H9 (cell line): ENCODE measurements around the gene FUT8. TPM values are rescaled to one million over a fixed set of nuclear protein-coding genes. Genes with fewer than 3 reads are reported as not detected.

ENCODE experiments used
- DNase-seq: peaks from one replicate; pipeline ENCODE4 v3.0.0-alpha.2; 2017
- H2AFZ ChIP-seq: one replicate; pipeline ENCODE4 v1.6.1; 2013; ENCODE audit warnings: mild to moderate bottlenecking, low read length, control low read depth, moderate library complexity
- H2AK5ac ChIP-seq: 2 replicates; pipeline ENCODE4 v1.6.1; 2013; ENCODE audit warnings: low read length, control low read depth, mixed read lengths; ENCODE audit not compliant: insufficient read length
- H2BK120ac ChIP-seq: one replicate; pipeline ENCODE4 v1.6.1; 2013; ENCODE audit warnings: low read depth, mild to moderate bottlenecking, low read length, control low read depth, inconsistent platforms; ENCODE audit not compliant: poor library complexity, severe bottlenecking
- H2BK12ac ChIP-seq: 2 replicates; pipeline ENCODE4 v1.6.1; 2013; ENCODE audit warnings: low read length, control low read depth, mixed read lengths, low read depth; ENCODE audit not compliant: insufficient read length
- H2BK15ac ChIP-seq: 2 replicates; pipeline ENCODE4 v1.6.1; 2013; ENCODE audit warnings: low read depth, low read length, control low read depth
- H2BK20ac ChIP-seq: one replicate; pipeline ENCODE4 v1.6.1; 2013; ENCODE audit warnings: low read depth, mild to moderate bottlenecking, low read length, control low read depth, inconsistent platforms; ENCODE audit not compliant: poor library complexity, severe bottlenecking
- H2BK5ac ChIP-seq: 2 replicates; pipeline ENCODE4 v1.6.1; 2013; ENCODE audit warnings: low read length, control low read depth, mixed read lengths; ENCODE audit not compliant: insufficient read length
- H3K14ac ChIP-seq: 2 replicates; pipeline ENCODE4 v1.6.1; 2013; ENCODE audit warnings: low read length, control low read depth; ENCODE audit not compliant: insufficient read depth
- H3K18ac ChIP-seq: 2 replicates; pipeline ENCODE4 v1.6.1; 2013; ENCODE audit warnings: low read depth, mild to moderate bottlenecking, mixed read lengths, low read length, control low read depth; ENCODE audit not compliant: insufficient read length
- H3K23ac ChIP-seq: 2 replicates; pipeline ENCODE4 v1.6.1; 2013; ENCODE audit warnings: low read length, control low read depth, mixed read lengths, low read depth; ENCODE audit not compliant: insufficient read length
- H3K23me2 ChIP-seq: 2 replicates; pipeline ENCODE4 v1.6.1; 2013; ENCODE audit warnings: low read depth, mild to moderate bottlenecking, mixed read lengths, low read length, control low read depth; ENCODE audit not compliant: insufficient read length, poor library complexity, severe bottlenecking
- H3K27ac ChIP-seq: 2 replicates; pipeline ENCODE4 v1.5.1; 2013; ENCODE audit warnings: low read length, control low read depth, mixed read lengths, low read depth; ENCODE audit not compliant: insufficient read length
- H3K27me3 ChIP-seq: 2 replicates; pipeline ENCODE4 v1.6.1; 2013; ENCODE audit warnings: low read length, control low read depth, inconsistent platforms; ENCODE audit not compliant: insufficient read depth
- H3K4ac ChIP-seq: 2 replicates; pipeline ENCODE4 v1.6.1; 2013; ENCODE audit warnings: low read depth, mild to moderate bottlenecking, control low read depth, inconsistent platforms, low read length, moderate library complexity
- H3K4me1 ChIP-seq: 2 replicates; pipeline ENCODE4 v1.6.1; 2013; ENCODE audit warnings: low read length, control low read depth, inconsistent platforms; ENCODE audit not compliant: insufficient read depth
- H3K4me2 ChIP-seq: 2 replicates; pipeline ENCODE4 v1.6.1; 2013; ENCODE audit warnings: low read length, control low read depth, mixed read lengths; ENCODE audit not compliant: insufficient read length, insufficient read depth
- H3K56ac ChIP-seq: 2 replicates; pipeline ENCODE4 v1.6.1; 2013; ENCODE audit warnings: low read depth, mild to moderate bottlenecking, mixed read lengths, low read length, control low read depth; ENCODE audit not compliant: insufficient read length
- H3K79me1 ChIP-seq: 2 replicates; pipeline ENCODE4 v1.6.1; 2013; ENCODE audit warnings: low read depth, mild to moderate bottlenecking, moderate library complexity, low read length, control low read depth, inconsistent platforms; ENCODE audit not compliant: insufficient read depth, poor library complexity, severe bottlenecking
- H3K79me2 ChIP-seq: 2 replicates; pipeline ENCODE4 v1.6.1; 2013; ENCODE audit warnings: low read length, control low read depth, inconsistent platforms; ENCODE audit not compliant: insufficient read depth
- H3K9ac ChIP-seq: 2 replicates; pipeline ENCODE4 v1.6.1; 2013; ENCODE audit warnings: low read length, control low read depth, mixed read lengths; ENCODE audit not compliant: insufficient read length; ENCODE audit errors: extremely low read depth
- H3K9me3 ChIP-seq: one replicate; pipeline ENCODE4 v1.6.1; 2013; ENCODE audit warnings: low read depth, low read length, inconsistent platforms; ENCODE audit not compliant: control insufficient read depth
- H3T11ph ChIP-seq: one replicate; pipeline ENCODE4 v1.6.1; 2013; ENCODE audit warnings: mild to moderate bottlenecking, low read length, control low read depth, inconsistent platforms
- H4K20me1 ChIP-seq: one replicate; pipeline ENCODE4 v1.6.1; 2013; ENCODE audit not compliant: control insufficient read depth, insufficient read length, insufficient read depth
- H4K5ac ChIP-seq: 2 replicates; pipeline ENCODE4 v1.6.1; 2013; ENCODE audit warnings: low read depth, mild to moderate bottlenecking, mixed read lengths, low read length, control low read depth; ENCODE audit not compliant: insufficient read length
- H4K8ac ChIP-seq: replicated peaks from 2 replicates; pipeline ENCODE4 v1.6.1; 2013; ENCODE audit warnings: low read length, control low read depth, mixed read lengths, low read depth; ENCODE audit not compliant: insufficient read length
- H4K91ac ChIP-seq: 2 replicates; pipeline ENCODE4 v1.6.1; 2013; ENCODE audit warnings: low read depth, mild to moderate bottlenecking, moderate library complexity, mixed read lengths, low read length, control low read depth; ENCODE audit not compliant: insufficient read length
- H3K27ac Mint-ChIP-seq, 3 experiments: 2 replicates in 2 of 3; 3 replicates in 1 of 3; pipeline ENCODE4 v1.8.0; 2020 to 2021; ENCODE audit warnings: mixed read lengths in 3 of 3, mild to moderate bottlenecking in 1 of 3, moderate library complexity in 1 of 3
- H3K27me3 Mint-ChIP-seq: 2 replicates; pipeline ENCODE4 v1.8.0; 2021; ENCODE audit warnings: low read depth, mild to moderate bottlenecking, moderate library complexity, mixed read lengths
- H3K36me3 Mint-ChIP-seq, 3 experiments: 2 replicates in 2 of 3; 3 replicates in 1 of 3; pipeline ENCODE4 v1.8.0; 2020 to 2021; ENCODE audit warnings: low read depth in 3 of 3, mixed read lengths in 3 of 3; ENCODE audit not compliant: insufficient read depth in 1 of 3
- H3K4me1 Mint-ChIP-seq, 2 experiments: 2 replicates each; pipeline ENCODE4 v1.8.0; 2020; ENCODE audit warnings: mixed read lengths in 2 of 2
- H3K4me3 Mint-ChIP-seq, 2 experiments: 2 replicates in 1 of 2; 3 replicates in 1 of 2; pipeline ENCODE4 v1.8.0; 2020 to 2021; ENCODE audit warnings: mild to moderate bottlenecking in 2 of 2, mixed read lengths in 2 of 2, moderate library complexity in 1 of 2
- H3K9me3 Mint-ChIP-seq, 2 experiments: 2 replicates in 1 of 2; 3 replicates in 1 of 2; pipeline ENCODE4 v1.8.0; 2020; ENCODE audit warnings: mild to moderate bottlenecking in 2 of 2, mixed read lengths in 2 of 2, moderate library complexity in 1 of 2
- CTCF ChIP-seq: fragments of 200-600 bp; sonication (generic); conservative IDR thresholded peaks from 3 replicates; pipeline ENCODE4 v1.8.0; 2021; ENCODE audit warnings: antibody characterized with exemption, mild to moderate bottlenecking
- WGBS: extraction: QIAGEN DNeasy Blood & Tissue Kit; methylation state at CpG from one replicate; pipeline ENCODE4 v1.1.7; 2013; ENCODE audit warnings: missing lambda C conversion rate, low lambda C conversion rate, mixed read lengths; ENCODE audit not compliant: insufficient read length; ENCODE audit errors: extremely low coverage; 5-methylcytosine and 5-hydroxymethylcytosine counted together
- total RNA-seq: library from RNA; stranded (reverse); gene quantifications from 2 replicates; pipeline ENCODE4 v1.2.1, GENCODE V29; 2021

FUT8 gene
- total RNA-seq, 1 experiment from 2014 or later, result 44.3 TPM

GRCh38 chr14:65656554-65656953 lies 244.0 kb downstream of the FUT8 start:
- H4K5ac ChIP-seq, result no peak overlapping the region
- H3K27me3 ChIP-seq, result no peaks in the 10 kb centered on the region
- no peaks in the 10 kb centered on the region for H4K20me1 ChIP-seq
- WGBS, result no CpG with 5 or more reads among the region's 2 CpGs
- Mint-ChIP-seq H3K4me3 (no peak overlapping the region), H3K4me1 (peaks cover 2 to 4% of the 10 kb centered on the region in 2 experiments; a peak in 2 of 4 replicates), H3K27me3 (no peaks in the 10 kb centered on the region), H3K36me3 (peaks cover 4 to 21% (median 5%) of the 10 kb centered on the region in 3 experiments; a peak in 6 of 7 replicates), H3K9me3 (peaks cover 7 to 8% of the 10 kb centered on the region in 2 experiments; a peak in 4 of 5 replicates), H3K27ac (no peak overlapping the region)
- H2BK20ac ChIP-seq, result no peak overlapping the region
- H3T11ph ChIP-seq, result no peak overlapping the region
- no peaks in the 10 kb centered on the region for H3K79me2 ChIP-seq
- H4K8ac ChIP-seq, result no peak overlapping the region
- no peak overlapping the region for H2BK5ac ChIP-seq
- no peak overlapping the region for H2BK12ac ChIP-seq
- H3K56ac ChIP-seq, result no peak overlapping the region
- no peak overlapping the region for H3K27ac ChIP-seq
- no peak overlapping the region for H3K18ac ChIP-seq
- H2BK120ac ChIP-seq, result no peak overlapping the region
- H3K4me2 ChIP-seq, result no peak overlapping the region
- no peak overlapping the region for H4K91ac ChIP-seq
- H2BK15ac ChIP-seq, result no peak overlapping the region
- no peak overlapping the region for H2AFZ ChIP-seq
- H3K23ac ChIP-seq, result no peak overlapping the region
- H3K9me3 ChIP-seq, result no peaks in the 10 kb centered on the region
- H3K9ac ChIP-seq, result no peak overlapping the region
- no peaks in the 10 kb centered on the region for H3K23me2 ChIP-seq
- 0 out of 2 replicates have a peak, but pooled peaks cover 2% of the 10 kb centered on the region for H3K4me1 ChIP-seq
- H3K14ac ChIP-seq, result no peak overlapping the region
- no peak overlapping the region for H3K4ac ChIP-seq
- no peak overlapping the region for H2AK5ac ChIP-seq
- no peak for DNase-seq
- TF ChIP-seq CTCF, result no peak
- H3K79me1 ChIP-seq, result no peaks in the 10 kb centered on the region
